NOMO-1 treated with dmso at 0.1 percent for 144 hours (cell line): Measurements from ENCODE around the gene PSMA2.

ENCODE experiments used
- DNase-seq: peaks from one replicate; lab custom pipeline; 2025; ENCODE audit not compliant: unreplicated experiment; lab: John Stamatoyannopoulos, UW

The PSMA2 gene

DNA sequence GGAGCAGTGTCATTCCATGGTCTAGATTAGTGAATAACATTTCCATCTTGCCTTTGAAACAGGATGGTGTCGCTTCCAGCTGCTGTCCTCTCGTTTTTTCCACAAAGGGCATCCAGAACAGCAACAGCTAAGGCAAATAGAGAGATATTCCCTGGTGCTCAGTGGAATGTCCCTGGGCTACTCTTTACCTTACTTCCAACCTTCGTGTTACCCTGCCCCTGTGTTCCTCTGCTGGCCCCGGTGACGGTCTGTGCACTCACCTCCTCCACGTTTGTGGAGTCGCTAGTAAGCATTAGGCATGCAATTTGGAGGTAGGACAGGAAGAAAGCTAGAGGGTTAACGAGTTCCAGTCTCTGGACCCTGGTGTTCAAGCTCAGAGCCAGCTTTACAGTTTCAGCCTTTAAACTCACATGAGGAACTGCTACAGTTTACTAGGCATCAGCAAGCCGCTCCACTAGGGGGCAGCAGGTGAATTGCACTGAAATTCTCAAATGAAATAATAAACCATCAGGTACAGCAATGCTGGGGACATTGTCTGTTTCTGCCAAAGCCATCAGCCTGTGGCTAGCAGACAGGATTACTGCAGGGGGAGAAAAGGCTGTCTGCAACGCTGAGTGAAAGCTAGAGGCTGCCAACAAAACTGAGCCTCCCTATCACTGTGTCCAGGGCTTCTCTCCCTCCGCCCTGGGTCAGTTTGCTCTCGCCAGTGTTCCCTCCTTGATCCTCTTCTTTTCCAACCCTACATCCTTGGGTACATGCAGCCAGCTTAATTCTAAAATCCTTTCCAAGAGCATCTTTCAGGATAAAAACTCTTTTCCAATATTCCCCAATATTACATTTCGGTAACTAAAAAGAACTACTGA, 9.2 kb upstream of the PSMA2 start:
- DNase-seq = no peak

DNA sequence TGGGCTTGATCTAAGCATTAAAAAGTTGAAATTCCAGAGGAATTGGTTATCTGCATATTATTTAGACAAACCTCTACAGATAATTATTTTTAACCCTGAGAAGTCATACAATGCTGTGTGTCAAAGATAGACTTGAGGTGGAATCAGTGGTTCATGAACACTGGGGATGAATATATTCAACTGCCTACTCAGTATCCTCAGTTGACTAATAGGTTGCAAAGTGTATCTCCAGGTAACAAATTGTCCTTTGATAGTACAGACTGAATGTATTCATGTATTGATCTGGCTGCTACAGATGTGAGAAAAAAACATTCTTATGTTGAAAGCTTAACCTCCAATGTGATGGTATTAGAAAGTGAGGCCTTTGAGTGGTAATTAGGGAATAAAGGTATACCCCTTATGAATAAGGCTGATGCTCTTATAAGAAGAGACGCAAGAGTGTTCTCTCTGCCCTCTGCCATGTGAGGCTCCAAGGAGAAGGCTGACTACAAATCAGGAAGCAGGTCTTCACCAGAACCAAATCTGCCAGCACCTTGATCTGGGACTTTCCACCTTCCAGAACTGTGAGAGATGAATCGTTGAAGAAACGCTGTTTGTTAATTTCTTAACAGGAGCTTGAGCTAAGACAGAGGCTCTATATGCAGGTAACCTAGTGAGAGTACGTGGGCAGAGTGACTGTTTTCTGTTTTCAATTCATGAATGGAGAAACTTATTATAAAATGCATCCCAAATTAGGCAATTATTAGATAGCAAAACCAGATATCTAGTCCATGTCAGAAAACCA, 7.7 kb upstream of the PSMA2 start:
- DNase-seq = no peak

DNA sequence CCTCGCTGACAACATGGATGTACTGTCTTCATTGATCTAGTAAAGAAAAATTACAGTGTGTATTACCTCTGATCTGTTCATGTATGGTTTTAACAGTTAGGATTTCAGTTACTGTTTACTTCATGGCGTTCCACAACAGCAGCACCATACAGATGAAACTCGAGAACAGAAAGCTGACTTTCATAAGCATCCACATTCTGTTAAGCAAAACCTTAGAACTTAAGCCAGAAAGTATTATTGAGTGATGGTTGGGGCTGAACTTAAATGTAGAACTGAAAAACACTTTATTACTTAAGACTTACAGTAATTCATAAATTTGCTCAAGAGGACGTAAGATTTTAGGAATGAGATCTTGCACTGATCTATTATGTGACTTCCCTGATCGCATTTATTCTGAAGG, 3.9 kb upstream of the PSMA2 start:
- DNase-seq = no peak

DNA sequence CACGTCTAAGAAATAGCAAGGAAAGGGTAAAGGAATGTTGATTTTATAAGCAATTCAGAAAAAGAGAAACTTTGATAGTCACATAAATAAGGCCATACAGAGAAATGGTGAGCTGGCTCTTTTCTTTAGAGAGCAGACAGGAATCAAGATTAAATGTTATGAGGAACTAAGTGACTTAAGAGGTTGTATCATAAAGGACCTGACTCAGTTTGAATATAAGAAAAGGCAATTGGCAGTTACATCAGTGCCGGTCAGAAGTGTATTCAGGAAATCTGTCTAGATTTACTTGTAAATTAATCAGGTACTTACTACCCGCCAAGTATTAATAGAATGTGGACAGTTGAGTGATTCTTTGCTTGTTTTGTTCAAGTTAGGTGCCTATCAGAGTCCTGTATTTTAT, 2.3 kb upstream of the PSMA2 start:
- no peak for DNase-seq

DNA sequence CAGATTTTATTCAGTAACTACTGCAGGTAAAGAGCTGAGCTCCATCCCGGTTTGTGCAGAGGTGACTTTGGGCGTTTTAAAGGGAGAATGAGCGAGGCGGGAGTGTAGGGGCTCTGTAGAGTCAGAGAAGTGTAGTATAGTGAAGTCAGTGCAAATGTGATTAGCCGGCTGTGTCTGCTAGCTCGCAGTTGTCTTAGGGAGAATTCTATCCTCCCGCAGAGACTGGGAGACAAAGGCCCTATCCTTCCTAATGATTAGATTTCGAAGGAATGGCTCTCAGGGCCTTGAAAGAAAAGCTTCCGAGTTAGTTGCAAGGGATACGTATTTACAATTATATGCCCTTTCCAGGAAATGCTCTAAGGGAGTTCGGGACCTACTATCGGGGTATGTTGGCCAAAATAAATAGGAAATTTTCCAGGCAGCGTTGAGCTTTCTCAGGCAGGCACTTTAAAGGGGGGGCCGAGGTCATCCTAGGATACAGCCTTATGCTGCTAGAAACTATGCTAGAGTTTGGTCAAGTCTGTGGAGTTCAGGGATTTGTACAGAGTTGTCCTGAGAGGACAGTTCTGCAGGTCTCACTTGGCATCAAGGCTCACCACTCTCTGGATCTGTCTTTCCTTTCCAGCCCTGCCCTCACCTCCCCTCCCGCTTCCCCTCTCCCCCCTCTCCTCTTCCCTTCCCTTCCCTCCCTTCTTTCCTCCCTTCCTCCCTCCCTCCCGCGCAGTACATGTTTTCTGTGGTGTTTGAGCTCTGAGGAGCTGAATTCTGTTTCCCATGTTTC, 1.0 kb upstream of the PSMA2 start:
- DNase-seq = no peak

DNA sequence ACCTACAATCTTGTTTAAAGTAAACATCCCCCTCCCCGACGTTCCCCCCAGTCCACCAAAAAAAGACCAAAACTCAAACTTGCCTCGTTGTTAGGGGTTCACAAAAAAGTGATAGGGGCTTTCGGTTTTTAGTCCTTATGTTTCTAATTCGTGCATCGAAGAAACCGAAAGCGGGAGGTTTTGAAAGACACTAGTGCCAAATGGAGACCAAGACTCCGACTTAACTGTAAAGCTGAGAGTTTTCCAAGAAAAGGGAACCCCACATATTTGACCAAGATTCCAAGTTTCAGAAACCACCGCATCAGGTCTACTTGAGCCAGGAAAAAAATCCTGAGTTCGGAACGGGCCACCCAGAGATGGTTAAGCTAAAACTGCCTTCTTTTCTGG, 534 bp downstream of the PSMA2 start:
- DNase-seq = no peak

DNA sequence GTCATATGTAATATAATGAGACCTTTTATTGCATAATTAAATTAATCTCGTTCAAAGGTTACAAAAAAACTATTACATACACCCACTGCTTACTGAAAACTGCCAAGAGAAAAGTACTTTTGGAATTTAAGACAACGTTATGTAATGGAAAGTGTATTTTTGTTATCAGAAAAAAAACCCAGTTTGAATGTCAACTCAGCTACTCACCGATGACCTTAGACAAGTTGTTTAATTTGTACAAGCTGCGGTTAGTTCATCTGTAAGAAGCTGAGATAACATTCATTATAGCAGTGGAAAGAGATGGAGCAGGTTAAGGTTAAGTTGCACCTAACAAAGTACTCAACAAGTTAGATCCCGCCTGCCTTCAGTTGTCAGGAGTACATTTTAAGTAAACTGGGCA, 1.1 kb downstream of the PSMA2 start:
- DNase-seq = no peak

DNA sequence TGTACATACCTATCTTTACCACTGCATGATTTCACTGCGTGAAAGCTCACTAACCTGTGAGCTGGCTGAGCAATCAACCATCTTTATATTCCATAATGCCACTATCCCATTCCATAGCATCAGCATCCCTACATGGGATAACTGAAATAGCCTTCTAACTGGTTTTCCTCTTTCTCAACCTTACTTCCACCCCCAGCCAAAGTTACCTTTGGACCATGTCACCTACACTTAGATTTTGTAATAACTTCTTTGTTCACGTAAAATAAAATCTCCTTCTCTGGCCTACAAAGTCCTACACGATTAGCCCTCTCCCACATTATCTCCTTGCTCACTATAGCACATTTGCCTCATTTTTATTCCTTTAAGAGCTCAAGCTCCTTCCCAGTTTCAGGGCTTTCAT, 2.5 kb downstream of the PSMA2 start:
- no peak for DNase-seq

DNA sequence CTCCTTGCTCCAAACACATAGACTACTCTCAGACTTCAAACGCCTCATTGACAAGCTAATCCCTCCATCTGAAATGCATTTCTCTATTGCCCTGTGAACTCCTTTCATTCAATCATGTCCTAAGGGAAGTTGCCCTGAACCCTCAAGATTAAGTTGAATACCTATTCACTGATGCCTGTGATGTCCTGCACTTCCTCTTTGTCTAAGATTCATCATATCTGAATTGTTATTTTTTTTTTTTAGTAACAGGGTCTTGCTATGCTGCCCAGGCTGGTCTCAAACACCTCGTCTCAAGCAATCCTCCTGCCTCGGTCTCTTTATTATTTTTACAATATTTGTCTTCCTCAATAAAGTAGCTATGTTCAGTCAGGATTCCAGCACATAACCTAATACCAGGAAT, 3.2 kb downstream of the PSMA2 start:
- DNase-seq = no peak

DNA sequence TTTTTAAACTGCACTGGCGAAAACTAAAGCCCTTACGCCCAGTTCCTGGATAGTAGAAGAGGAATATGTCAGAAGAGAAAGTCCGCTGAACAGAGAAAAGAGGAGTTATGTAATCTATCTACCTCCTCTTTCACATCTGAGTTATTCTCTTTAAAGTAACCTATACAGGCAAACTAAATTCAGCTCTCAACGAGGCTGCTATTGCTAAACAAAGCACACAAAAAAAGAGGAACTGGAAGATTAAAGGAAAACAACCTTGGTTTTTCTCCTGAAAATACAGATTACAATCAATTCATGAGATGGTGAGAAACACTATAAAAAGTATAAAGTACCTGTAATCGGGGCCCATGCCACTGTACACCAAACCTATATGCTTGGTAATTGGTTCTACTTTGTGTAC, 5.8 kb downstream of the PSMA2 start:
- peak; percentile 37 for DNase-seq

DNA sequence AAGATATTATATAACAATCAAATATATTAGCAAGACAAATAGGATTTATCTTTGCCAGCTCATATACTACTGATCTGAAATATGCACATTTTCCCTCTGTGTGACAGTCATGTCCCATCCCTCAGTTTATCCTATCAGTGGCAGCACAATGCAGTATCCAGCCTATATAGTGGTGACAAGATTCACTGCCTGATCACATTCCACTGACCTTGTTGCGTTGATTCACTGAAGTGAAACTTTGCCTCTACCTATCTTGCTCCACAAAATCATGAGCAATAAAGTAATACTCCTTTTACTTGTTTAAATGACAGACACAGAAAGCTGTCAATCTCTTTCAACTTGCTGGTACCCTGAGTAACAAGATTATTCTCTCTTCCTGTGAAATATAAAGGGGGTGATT, 6.3 kb downstream of the PSMA2 start:
- DNase-seq = no peak

DNA sequence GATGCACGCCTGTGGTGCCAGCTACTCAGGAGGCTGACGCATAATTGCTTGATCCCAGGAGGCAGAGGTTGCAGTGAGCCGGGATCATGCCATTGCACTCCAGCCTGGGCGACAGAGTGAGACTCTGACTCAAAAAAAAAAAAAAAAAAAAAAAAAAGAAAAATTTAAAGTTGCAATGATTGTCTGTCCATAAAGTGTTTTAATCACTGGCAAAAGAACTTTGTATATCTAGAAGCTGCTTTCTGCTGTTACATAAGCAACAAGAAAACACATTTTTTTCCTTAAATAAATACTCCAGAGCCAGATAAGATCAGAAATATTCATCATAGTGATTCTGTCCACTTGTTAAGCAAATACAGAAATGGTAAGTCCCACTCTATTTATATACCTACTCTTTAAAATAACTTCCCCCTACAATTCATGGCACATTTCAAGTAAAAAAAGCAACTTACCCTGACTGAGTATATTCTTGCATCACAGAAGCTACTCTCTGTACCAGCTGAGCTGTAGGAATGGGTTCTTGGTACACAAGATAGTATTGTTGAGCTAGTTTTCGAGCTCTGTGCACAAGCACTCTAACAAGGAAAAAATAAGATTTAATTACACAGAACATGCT, 7.6 kb downstream of the PSMA2 start:
- DNase-seq = peak; percentile 8

DNA sequence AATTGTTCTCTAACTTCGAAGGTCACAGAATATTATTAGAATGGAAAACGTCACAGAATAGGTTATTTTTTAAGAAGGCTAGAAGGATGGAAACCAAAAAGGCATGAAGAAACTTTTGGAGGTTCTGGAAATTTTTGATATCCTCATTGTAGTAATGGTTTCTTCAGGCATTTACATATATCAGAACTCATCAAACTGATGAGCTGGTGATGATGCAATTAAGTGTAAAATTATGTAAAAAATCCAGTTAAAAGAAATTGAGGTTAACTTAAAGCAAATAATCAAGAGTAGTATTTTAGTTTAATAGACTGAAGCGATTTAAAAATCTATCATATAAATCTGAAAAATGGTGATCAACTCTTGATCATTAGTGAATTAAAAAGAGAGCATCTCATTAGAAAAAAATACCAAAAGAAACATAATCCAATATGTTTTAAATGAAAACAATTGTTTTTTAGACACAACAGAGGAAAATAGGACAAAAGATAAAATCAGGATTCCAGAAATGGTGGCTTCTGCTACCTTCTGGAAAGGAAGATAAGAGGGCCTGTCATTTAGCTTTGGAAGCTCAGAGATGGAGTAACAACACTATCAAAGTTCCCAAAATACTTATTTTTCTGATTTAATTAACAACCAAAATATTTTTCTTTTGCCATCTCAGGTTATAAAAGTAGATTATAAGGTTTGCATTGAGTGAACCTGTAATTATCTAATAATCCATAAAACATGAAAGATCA, 9.8 kb downstream of the PSMA2 start:
- no peak for DNase-seq

DNA sequence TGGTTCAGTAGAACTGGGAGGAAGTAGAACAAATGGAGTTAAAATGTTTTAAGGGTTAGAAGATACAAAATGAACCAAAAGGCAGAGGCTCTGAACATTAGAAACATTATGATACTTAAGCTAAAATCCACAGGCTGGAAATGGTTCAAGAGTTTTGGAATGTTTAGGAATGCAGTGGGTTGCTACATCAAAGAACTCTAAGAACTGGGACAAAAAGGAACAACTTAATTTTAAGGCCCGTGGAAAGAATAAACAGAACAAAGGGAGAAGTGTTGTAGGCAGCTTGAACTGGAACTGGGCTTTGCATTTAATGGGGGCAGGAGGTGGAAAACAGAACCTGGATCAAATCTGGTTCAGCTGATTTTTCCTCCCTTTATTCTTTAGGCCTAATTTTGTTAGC, 16.6 kb downstream of the PSMA2 start:
- DNase-seq = no peak

DNA sequence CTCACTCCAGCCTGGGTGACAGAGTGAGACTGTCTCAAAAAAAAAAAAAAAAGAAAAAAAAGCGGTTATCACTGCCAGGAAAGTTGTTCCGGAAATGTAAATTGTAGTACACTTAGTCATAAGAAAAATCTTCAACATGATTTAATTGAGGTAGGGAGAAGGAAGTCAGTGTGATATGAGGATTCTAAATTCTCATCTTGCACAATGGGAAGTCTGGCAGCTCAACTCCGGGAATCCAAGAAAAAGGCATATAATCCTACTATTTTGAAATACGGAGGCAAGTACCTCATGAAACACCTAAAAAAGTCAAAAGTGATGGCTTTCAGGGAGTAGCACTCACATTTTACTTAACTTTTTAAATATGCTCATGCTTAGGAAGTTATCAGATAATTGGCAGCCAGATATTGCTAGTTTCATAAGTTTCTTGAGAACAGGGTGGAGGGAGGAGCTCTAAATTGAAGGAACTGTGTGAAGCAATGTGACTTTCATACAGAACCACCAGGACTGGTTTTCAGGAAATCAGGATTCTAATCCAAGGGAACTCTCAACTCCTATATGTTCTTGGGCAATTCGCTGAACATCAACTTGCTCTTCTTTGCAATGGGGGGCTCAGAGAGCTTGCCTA, 17.4 kb downstream of the PSMA2 start:
- no peak for DNase-seq

DNA sequence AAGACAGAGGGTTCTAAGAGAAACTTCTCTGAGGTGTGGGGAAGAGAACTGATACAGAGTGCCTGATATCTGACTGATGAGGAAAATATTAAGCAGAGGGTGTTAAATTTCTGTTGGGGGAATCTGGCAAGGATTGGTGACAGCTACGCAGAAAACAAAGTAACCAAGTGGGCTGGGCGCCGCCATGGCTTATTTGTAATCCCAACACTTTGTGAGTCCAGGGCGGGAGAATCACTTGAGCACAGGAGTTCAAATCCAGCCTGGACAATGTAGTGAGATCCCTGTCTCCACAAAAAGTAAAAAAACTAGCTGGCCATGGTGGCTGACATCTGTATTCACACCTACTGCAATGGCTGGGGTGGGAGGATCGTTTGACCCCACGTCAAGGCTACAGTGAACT, 18.0 kb downstream of the PSMA2 start:
- DNase-seq = no peak

DNA sequence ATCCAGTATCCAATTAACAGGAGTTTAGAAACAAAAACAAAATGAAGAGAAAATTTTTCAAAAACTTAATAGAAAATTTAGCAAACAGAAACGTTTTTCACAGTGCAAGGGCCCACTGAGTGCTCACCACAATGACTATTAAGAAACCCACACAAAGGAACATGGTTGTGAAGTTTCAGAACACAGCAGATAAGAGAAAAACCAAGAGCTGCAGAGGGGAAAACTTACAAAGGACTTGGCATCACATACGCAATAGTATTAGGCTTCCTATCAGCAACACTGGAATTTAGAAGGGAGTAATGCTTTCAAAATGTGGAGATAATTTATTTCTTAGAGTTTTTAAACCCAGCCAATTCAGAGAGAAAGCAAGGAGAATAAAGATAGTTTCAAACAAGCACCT, 18.4 kb downstream of the PSMA2 start:
- DNase-seq = no peak

DNA sequence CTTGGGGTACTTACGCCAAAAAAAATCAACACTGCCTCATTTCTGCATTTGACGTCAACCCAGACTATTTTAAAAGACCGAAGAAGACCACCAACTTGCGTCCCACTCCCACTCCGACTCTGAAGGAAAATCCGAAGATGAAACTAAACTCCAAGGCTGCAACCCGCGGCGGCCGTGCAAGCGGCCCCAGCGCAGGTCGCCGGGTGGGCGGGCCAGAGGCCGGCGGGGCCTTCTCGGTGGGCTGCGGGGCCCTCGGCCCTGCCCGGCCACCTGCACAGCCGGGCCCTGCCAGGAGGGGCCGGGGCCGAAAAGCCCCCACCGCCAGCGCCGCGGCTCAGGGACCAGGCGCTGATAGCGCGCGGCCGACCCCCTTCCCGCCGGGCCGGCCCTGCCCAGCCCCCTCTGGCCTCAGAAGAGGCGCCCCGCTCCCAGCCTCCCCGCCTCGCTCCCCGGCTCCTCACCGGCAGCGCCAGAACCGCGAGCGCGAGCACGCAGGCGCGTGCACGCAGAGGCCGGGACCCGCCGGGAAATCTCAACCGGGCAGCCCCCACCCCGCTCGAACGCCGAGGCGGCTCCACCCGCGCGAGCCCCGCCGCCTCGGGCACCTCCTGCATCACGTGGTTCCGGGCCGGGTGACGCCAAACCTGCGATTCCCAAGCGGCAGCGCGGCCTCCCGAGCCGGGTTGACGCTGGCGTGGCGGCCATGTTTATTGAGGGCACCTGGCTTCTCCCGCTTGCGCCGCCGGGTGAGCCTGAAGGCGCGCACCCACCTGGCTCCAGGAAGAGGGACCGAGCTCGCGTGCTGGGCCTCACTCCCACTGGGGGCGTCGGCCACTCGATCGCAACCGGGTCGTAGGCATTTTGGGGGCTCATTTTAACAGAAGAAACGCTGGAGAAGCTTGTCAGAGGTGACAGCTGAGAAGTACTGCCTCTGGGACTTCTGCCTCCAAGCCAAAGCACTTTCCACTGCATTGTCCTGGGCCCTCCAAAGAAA, 20.2 kb downstream of the PSMA2 start, which contains the start of gene C7orf25:
Gene C7orf25 (minus strand): TSS at position 617 of the 994 bp plus-strand sequence. CDS start 1,170 bp downstream, outside the sequence.
- DNase-seq = peak; percentile 82

DNA sequence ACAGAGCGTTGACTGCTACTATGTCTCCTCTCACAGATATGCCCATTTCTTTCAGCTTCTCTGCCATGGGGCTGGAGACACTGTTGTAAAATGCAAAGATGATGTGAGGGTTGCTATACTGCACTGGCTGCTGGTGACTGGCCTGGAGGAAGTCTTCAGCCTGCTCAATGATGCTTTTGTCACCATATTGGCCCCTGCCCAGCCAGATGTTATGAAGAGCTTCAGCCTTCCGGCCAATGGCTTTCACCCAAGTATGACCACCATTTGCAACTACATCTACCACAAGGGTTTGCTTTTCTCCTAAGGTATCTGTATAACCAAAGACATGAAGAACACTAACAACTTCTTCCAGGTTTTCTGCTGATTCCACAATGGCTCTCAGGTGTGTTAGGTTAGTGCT, 21.7 kb downstream of the PSMA2 start:
- DNase-seq = no peak
